Measurements from ENCODE around the gene COL4A5.

DNA sequence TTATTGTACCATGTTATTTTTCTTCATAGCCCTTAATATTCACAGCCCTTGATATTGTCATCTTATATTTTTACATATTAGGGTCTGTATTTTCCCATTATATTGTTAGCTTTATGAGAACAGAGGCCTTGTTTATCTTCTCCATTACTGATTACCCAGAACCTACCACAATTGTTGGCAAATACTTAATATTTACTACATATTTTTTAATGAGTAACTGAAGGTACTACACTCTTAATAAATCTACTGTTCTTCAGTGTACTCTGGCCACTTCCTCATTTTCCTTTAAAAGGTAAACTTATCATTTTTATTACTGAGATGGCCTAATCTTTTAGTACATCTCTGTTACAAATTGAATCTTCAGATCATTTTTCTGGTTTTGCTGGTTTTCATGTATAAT is 133.5 kb downstream of the COL4A5 start:
- TF ChIP-seq CTCF (IDR thresholded peaks at IDR 0.05 in 8 of 11, conservative IDR thresholded peaks at IDR 0.05 in 3 of 11): no peak
- TF ChIP-seq POLR2AphosphoS5 (IDR thresholded peaks at IDR 0.05): no peak
